SIG-M5 treated with dmso at 0.1 percent for 504 hours (cell line): Measurements from ENCODE around the gene DLEU7.

Source experiments
- DNase-seq: peaks from one replicate; lab custom pipeline; 2025; ENCODE audit not compliant: unreplicated experiment; lab: John Stamatoyannopoulos, UW

DLEU7 gene

GRCh38 chr13:50843257-50844083 is at the start of gene DLEU7:
Gene DLEU7 (minus strand): TSS chr13:50843692. CDS start chr13:50843646, 46 bp downstream.
- DNase-seq: no peak

GRCh38 chr13:50892210-50892944 is 48.9 kb upstream of the DLEU7 start:
- DNase-seq: peak; percentile 58

DNA sequence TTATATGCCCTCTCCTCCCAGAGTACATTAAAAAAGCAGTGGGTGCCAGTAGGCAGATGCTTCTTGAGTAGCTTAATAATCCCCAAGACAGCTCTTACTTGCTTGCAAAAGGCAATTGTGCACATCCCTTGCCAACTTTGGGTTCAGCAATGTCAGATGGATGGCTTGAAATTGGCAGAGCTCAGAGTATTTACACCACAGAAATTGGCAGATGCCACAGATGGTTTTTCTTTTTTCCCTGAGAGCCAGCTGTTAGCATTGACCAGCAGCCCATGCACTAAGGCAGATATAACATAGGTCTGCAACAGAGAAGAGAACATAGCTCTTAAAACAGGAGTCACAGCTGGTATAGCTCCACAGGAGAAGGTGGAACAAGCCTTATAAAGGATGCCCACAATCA is 47.7 kb upstream of the DLEU7 start:
- DNase-seq: no peak

DNA sequence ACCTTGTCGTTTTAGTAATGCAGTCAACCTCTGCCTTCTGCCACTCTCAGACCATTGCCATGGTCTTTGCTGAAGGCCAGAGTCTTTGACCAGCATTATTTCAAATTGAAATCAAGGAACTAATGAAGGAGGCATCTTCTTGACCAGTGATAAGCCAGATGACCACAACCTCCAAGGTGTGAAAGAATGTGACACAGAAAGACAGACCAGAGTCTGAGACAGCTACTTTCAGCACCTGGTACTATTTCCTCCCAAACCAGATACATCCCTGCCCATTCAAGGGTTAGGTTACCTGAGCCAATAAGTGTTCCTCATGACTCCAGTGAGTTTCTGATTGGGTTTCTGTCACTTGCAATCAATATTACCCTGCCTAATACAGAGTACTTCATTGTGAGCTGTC is 45.8 kb upstream of the DLEU7 start:
- DNase-seq: no peak

GRCh38 chr13:50888362-50888761 is 44.9 kb upstream of the DLEU7 start:
- DNase-seq: no peak

DNA sequence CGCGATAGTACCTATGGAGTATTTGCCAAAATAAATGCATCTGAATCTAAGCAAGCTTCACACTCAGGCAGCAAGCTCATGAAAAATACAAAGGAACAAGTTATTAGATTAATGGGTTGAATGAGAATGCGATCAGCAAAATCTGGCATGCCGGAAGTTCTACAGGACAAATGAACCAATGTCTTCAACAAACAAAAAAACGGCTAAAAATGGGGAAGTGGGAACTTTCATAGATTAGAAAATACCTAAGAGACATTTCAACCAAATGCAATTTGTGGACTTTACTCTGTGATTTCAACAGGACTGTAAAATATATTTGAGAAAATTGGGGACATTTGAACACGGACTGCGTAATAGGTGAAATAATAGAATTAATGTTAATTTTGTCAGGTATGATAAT is 43.7 kb upstream of the DLEU7 start:
- DNase-seq: peak; percentile 26

DNA sequence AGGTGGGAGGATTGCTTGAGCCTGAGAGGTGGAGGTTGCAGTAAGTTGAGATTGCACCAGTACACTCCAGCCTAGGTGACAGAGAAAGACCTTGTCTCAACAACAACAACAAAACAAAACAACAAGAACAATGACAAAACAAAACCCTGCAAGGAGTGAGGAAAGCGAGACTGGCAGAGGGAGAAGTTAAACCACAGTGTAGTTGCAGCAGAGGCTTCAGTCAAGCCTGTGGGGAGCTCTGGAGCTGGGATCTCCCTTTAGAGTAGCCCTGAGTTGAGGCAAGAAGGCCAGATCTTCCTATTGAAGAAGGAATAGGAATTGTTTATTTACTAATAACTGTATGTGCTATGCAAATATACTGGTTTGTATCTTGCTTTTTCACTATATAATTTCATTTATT is 40.8 kb upstream of the DLEU7 start:
- DNase-seq: peak; percentile 21

DNA sequence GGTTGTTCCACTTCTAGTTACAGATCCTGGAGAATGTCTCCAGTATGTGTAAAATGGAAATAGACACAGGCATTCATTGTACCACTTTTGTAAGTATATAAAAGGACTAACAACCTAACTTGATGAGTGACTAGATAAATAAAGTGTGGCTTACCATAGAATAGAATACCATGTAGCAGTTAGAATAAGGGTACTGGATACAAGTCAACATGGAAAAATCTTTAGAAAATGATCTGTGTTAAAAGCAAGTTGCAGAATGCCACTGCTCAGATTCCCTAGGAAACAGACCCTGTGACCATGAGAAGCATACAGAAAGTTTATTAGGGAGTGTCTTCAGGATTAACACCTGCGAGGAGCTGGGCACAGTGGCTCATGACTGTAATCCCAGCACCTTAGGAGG is 40.2 kb upstream of the DLEU7 start:
- no peak for DNase-seq

- DNase-seq: peak; percentile 49
Measured at GRCh38 chr13:50882816-50883435, 39.4 kb upstream of the DLEU7 start.

- DNase-seq: no peak
Measured at GRCh38 chr13:50873991-50874390, 30.5 kb upstream of the DLEU7 start.

DNA sequence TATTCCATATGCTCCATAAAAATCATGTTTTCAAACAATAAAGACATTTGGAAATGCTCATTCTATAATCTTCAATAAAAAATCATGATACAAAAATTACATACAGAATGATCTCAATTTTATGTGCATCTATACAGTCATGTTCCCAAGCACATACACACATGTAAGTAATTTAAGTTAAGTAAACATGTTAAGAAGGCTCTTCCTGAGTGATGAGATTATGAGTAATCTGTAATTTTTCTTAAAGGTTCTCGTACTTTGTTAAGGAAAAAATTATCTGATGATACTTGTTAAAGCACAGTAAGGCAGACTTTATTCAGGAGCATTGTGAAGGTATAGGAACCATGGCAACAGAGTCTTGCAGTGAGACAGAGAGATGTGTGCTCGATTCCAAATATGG is 30.0 kb upstream of the DLEU7 start:
- DNase-seq: no peak

- DNase-seq: no peak
Measured at GRCh38 chr13:50871405-50871804, 27.9 kb upstream of the DLEU7 start.

GRCh38 chr13:50867637-50867945 is 24.1 kb upstream of the DLEU7 start:
- DNase-seq: no peak

GRCh38 chr13:50866817-50867636 is 23.5 kb upstream of the DLEU7 start:
- DNase-seq: no peak

GRCh38 chr13:50864492-50864891 is 21.0 kb upstream of the DLEU7 start:
- DNase-seq: no peak

DNA sequence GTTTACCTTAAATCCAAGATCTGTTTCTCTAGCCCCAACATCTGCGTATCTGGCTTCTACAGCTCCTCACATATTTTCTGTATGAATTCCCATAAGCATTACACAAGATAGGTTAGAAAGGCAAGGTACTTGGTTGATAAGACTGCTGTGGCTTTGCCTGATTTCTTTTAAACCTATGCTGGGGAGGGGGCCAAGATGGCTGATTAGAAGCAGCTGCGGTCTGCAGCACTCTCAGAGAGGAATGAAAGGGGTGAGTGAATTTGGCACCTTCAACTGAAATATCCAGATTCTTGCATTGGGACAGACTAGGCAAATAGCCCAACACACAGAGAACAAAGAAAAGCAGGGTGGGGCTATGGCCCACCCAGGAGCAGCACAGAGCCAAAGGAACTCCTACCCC is 12.2 kb upstream of the DLEU7 start:
- DNase-seq: no peak

DNA sequence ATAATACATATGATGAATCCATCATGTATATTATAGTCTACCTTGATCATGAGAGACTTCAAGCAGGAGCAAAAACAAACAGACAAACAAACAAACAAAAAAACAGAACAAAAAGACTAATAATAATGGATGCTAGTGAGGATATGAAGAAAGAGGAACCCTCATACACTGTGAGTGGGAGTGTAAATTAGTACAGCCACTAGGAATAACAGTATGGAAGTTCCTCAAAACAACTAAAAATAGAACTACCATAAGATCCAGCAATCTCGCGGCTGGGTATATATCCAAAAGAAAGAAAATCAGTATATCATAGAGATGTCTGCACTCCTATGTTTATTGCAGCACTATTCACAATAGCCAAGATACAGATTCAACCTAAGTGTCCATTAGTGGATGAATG is 7.0 kb upstream of the DLEU7 start:
- no peak for DNase-seq

- no peak for DNase-seq
Measured at GRCh38 chr13:50847501-50847900, 4.0 kb upstream of the DLEU7 start.

GRCh38 chr13:50846861-50847475 is 3.5 kb upstream of the DLEU7 start:
- DNase-seq: no peak

DNA sequence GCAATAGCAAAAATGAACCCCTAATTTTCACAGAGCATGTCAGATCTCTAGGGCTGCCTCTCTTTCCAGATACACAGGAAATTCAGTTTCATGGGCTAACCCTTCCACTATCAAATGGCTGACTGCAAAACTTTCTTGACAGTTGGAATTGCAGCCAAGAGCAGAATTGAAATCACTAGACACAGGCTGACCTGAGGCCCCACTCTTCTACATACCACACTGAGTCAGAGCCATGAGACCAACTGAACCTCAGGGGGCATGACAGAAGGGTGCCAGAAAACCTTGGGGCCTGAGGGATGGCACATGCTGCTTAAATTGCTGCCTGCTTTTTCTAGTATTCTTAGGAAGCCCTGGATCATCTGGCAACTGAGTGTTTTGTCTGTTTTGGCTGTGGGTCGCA is 1.7 kb upstream of the DLEU7 start:
- DNase-seq: no peak
